HL-60/S4 treated with phorbol 12-myristate 13-acetate at 8.2 ng/mL for 4 days and 3 days (cell line): ENCODE measurements around the gene EPHB2.
"Not testable (repeated sequence)": the region's sequence is repeated elsewhere in the genome, so short reads cannot be mapped to it uniquely, and the experiment has no call there.

ENCODE experiments used
- in situ Hi-C: fragments of 300-500 bp; cut with MboI; formaldehyde crosslinking; loops from 2 replicates; pipeline ENCODE4 v1.15.0; 2022; ENCODE audit warnings: low sequenced_read_pairs

EPHB2 gene

DNA sequence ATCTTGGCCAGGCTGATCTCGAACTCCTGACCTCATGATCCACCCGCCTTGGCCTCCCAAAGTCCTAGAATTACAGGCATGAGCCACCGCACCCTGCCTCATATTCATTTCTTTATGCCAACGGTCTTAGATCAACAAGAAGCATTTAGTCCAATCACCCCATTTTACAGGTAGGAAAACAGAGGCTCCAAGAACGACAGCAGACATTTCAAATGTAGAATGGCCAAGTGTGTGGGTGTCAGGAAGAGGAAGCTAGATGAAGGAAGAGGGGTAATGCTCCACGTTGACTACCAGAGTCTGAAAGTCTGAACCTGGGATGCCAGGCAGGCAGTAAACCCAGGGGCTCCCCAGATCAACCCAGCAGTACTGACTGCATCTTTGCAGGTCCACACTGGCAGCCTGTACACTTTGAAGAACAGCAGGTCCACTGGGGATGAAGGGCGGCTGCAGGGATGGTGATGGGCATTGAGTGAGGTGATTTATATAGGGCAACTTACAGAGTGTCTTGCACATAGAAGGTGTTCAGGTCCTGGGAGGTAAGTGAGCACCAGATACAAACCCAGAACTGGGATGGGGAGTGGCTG is 120.2 kb downstream of the EPHB2 start:
- in situ Hi-C loops: no loop called here

DNA sequence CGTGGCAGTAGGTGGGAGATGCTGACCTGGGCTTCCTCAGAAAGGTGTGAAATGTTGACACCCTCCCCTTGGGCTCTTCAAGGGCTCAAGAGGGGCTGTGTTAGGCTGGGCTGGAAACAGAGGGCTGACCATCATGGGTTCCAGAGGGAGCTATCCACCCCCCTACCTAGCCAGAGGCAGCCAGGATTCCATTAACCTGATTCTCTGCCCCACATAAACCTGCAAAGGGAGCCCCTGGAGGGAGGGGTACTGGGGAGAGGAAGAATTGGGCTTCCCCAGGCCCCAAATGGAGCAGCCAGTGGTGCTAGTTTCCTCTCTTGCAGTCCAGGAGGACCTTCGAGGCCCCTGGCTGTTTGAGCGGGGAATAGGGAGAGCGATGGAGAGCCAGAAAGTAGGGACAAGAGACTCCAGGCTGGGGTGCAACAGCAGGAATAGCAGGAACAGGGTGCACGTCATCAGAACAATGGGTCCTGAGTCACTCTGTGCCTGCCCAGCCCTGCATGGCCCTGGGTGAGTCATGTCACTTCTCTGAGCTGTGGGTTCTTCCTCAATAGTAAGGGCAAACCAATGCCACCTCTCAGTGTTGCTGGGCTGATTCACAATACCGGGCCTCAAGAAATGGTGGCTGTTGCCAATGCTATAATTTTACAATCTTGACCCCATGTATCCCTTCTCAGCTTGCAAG is 121.2 kb downstream of the EPHB2 start:
- in situ Hi-C loops: no loop called here

- in situ Hi-C loops: no loop called here
Observed at GRCh38 chr1:22832414-22832786, 121.8 kb downstream of the EPHB2 start.

DNA sequence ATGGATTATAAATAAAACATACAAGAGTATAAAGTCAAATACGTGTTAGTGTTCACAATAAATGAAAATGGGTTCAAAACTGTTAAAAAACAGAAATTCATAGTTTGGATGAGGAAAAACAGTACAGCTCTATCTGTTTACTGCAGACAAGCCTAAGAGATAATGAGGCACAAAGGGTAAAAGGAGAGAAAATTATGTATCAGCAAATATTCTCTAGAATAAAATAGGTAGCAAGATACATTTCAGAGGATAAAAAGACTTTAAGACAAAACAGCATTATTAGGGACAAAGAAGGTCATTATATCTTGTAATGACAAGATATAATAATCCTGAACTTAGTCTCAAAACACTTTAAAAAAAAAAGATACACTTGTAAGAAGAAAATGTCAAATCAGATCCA is 123.1 kb downstream of the EPHB2 start:
- in situ Hi-C loops: no loop called here

DNA sequence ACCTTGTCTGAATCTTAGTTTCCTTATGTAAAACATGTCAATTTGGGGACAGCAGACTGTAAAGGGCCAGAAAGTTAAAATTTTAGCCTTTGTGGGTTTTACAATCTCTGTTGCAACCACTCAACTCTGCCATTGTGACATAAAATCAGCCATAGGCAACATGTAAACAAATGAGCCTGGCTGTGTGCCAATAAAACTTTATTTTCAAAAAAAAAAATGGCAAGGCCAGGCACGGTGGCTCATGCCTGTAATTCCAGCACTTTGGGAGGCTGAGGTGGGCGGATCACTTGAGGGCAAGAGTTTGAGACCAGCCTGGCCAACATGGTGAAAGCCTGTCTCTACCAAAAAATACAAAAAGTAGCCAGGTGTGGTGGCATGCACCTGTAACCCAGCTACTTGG is 123.8 kb downstream of the EPHB2 start:
- in situ Hi-C loops: not testable (repeated sequence)

DNA sequence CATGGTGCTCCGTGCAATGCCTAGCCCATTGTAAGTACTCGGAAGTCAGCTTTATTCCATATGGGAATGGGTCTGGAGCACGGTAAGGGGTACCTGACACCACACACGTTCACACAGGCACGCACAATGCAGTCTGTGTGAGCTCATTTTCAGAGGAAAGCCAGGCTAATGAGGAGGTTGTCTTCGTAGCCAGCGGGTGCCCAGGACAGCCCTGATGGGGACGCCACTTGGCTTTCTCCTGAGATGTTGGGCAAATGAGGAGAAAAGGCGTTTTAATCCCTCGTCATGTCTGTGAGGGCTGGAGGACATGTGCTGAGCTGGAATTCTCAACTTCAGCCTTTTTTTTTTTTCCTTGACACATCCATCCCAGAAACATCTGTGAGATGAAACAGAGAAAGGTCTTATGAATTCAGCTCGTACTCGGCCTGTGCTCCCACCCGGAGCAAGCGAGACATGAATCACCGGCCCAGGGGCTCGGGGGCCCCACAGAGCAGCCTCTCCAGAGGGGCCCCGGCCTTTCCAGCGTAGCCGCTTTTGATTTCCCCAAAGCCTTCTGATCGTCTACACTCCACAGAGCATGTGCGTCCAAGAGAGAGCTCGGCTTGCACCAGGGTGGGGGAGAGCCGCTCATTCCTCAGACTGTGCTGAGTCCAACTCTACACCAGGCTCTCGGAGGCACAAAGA is 125.1 kb downstream of the EPHB2 start:
- in situ Hi-C loops: no loop called here

- in situ Hi-C loops: no loop called here
Observed at GRCh38 chr1:22836850-22837249, 126.2 kb downstream of the EPHB2 start.

DNA sequence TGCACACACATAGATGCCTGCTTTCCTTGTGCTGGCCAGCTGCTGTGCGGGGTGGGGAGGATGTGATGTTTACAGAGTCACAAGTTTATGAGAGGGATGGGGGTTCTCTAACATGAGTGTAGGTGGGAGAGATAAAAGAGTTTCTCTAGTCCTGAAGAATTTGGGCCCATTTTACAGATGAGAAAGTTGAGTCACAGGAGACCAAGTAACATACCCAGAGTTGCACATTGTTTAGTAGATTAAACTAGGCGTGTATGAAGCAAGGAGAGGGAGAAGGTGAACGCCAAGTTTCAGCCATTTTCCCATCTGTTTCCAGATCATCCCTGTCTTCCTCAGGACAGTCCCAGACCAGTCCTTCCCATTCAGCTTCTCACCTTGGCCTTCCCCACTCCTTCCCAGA is 126.7 kb downstream of the EPHB2 start:
- in situ Hi-C loops: no loop called here

- in situ Hi-C loops: no loop called here
Observed at GRCh38 chr1:22838965-22839364, 128.3 kb downstream of the EPHB2 start.

DNA sequence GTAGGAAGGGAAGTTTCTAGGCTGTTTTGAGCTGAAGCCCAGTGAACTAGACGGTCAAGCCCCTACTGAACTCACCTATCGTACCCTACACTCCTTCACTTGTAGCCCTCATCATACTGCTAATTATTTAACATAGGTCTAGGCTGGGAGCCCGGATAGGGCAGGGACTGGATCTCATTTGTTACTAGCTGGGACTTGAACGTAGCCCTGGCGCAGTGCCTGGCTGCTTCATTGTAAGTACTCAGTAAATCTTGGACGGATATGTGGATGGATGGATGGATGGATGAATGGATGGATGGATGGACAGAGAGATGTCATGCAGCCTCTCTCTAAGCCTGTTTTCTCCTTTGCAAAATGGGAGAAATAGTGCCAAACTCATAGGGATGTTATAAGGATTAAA is 129.2 kb downstream of the EPHB2 start:
- in situ Hi-C loops: no loop called here

DNA sequence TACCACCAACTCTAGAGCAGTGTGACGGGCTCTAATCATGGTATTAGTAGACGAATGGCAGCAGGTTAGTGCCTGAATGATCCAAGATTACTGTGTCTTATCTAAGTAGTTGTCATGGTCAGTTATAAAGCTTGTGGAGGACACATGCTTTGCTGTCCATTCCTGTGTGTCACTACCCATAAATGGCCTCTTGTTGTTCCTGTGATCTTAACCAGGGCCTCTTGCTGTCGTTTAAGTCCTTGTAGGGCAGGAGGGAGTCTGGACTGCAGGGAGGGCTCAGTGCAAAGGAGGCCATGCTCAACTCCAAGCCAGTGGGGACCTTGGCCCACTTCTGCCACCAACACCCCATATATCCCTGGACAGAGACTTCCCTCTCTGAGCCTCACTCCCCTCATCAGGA is 130.5 kb downstream of the EPHB2 start:
- in situ Hi-C loops: no loop called here

- in situ Hi-C loops: no loop called here
Observed at GRCh38 chr1:22841860-22842281, 131.2 kb downstream of the EPHB2 start.

GRCh38 chr1:22843441-22844183 is 133.0 kb downstream of the EPHB2 start:
- in situ Hi-C loops: not testable (repeated sequence)

DNA sequence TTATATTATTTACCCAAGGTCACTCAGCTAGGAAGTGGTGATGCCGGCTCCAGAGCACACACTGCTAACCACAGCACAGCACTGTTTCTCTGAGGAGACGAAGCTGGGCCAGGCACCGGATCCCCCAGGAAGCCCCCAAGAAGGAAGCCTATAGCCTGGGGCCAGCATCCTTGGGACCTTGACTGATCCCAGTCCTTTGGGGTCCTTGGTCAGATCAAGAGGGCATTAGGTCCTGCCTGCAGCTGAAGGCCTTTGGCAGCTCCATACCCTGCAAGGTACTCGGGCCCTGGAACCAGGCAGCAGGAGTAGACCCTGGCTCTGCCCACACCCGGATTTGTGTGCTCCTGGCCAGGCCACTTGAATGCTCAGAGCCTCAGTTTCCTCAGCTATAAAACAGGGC is 134.0 kb downstream of the EPHB2 start:
- in situ Hi-C loops: no loop called here

- in situ Hi-C loops: no loop called here
Observed at GRCh38 chr1:22845398-22845935, 134.8 kb downstream of the EPHB2 start.

DNA sequence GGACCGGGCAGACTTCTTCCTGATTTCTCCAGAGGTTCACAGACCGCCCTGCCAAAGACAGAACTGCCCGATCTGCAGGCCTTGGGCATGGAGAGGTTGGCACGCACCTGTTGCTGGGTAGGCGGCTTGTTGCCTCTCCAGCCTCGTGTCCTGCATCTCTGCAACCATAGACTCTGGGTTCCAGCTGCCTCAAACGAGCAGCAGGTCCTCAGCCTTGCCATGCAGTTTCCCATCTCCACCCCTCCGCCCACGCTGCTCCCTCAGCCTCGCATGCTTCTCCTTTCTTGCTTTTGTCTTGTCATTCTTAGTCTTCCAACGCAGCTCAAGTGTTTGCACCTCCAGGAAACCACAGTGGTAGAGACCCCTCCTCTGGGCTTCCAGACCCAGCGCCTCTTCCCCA is 135.8 kb downstream of the EPHB2 start:
- in situ Hi-C loops: no loop called here

- in situ Hi-C loops: no loop called here
Observed at GRCh38 chr1:22847249-22847648, 136.6 kb downstream of the EPHB2 start.

GRCh38 chr1:22847709-22848108 is 137.1 kb downstream of the EPHB2 start:
- in situ Hi-C loops: no loop called here

- in situ Hi-C loops: no loop called here
Observed at GRCh38 chr1:22848405-22848804, 137.8 kb downstream of the EPHB2 start.

GRCh38 chr1:22849770-22850169 is 139.1 kb downstream of the EPHB2 start:
- in situ Hi-C loops: no loop called here

GRCh38 chr1:22850281-22850680 is 139.6 kb downstream of the EPHB2 start:
- in situ Hi-C loops: no loop called here
